Karpas-422 (cell line): ENCODE measurements around the gene CTRL. TPM values are rescaled to one million over a fixed set of nuclear protein-coding genes. Genes with fewer than 3 reads are reported as not detected.

ENCODE experiments used
- DNase-seq: peaks from one replicate; pipeline ENCODE4 v3.0.0-alpha.2; 2015
- H2AFZ ChIP-seq: fragments of 200-600 bp; sonication (generic); 2 replicates; pipeline ENCODE4 v1.6.1; 2014; ENCODE audit warnings: antibody characterized with exemption, low read length, mixed read lengths
- H3K27ac ChIP-seq: fragments of 200-600 bp; sonication (generic); 2 replicates; pipeline ENCODE4 v1.5.1; 2014; ENCODE audit warnings: mild to moderate bottlenecking, low read length, moderate library complexity
- H3K27me3 ChIP-seq: fragments of 200-600 bp; sonication (generic); 2 replicates; pipeline ENCODE4 v1.6.1; 2014; ENCODE audit warnings: low read length, mixed read lengths
- H3K36me3 ChIP-seq: fragments of 200-600 bp; sonication (generic); 2 replicates; pipeline ENCODE4 v1.6.1; 2014; ENCODE audit warnings: low read length, mixed read lengths; ENCODE audit not compliant: insufficient read depth
- H3K4me1 ChIP-seq: fragments of 200-600 bp; sonication (generic); 2 replicates; pipeline ENCODE4 v1.6.1; 2014; ENCODE audit warnings: mild to moderate bottlenecking, low read length, mixed read lengths
- H3K4me2 ChIP-seq: fragments of 200-600 bp; sonication (generic); 2 replicates; pipeline ENCODE4 v1.6.1; 2014; ENCODE audit warnings: low read length, low read depth, mild to moderate bottlenecking; ENCODE audit not compliant: poor library complexity, severe bottlenecking
- H3K4me3 ChIP-seq: fragments of 200-600 bp; sonication (generic); 2 replicates; pipeline ENCODE4 v1.5.1; 2014; ENCODE audit warnings: mild to moderate bottlenecking, antibody characterized with exemption, low read length, mixed read lengths
- H3K79me2 ChIP-seq: fragments of 200-600 bp; sonication (generic); 2 replicates; pipeline ENCODE4 v1.6.1; 2014; ENCODE audit warnings: mild to moderate bottlenecking, low read length, mixed read lengths
- H3K9ac ChIP-seq: fragments of 200-600 bp; sonication (generic); 2 replicates; pipeline ENCODE4 v1.6.0; 2014; ENCODE audit warnings: low read length
- H3K9me2 ChIP-seq: fragments of 200-600 bp; sonication (generic), shearing (Covaris generic); replicated peaks from 2 replicates; pipeline ENCODE4 v1.6.0; 2014; ENCODE audit warnings: mild to moderate bottlenecking, low read length, moderate library complexity; ENCODE audit not compliant: insufficient read depth
- H3K9me3 ChIP-seq: fragments of 300-700, 200-600 bp; sonication (generic); 2 replicates; pipeline ENCODE4 v1.6.1; 2014; ENCODE audit warnings: low read length, mixed read lengths
- H4K20me1 ChIP-seq: fragments of 200-600 bp; sonication (generic); 2 replicates; pipeline ENCODE4 v1.6.1; 2014; ENCODE audit warnings: mild to moderate bottlenecking, antibody characterized with exemption, low read length, low read depth; ENCODE audit not compliant: insufficient read depth
- total RNA-seq: library from RNA; depleted of rRNA; stranded (reverse); fragments of >200 nt; shearing (Covaris generic); gene quantifications from 2 replicates; pipeline ENCODE4 v1.2.3, GENCODE V29; 2014; ENCODE audit warnings: low replicate concordance

Gene CTRL
- total RNA-seq, 1 experiment from 2014 or later: 1.6 TPM

DNA sequence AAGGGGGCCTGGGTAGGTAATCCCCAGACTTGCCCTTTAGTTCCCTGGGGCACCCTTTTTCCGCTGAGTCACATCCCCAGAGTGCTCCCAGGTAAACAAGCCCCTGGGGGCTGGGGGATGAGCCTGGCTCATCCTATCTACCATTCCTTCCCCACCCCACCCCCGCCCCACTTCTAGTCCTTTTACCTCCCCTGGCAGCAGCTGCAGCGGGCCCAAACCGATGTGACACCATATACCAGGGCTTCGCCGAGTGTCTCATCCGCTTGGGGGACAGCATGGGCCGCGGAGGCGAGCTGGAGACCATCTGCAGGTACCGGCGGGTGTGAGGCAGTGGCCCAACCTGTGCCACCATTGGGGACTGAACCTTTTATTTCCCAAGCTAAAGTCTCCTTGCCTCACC is 46.1 kb downstream of the CTRL start:
- Histone ChIP-seq H3K9ac (no peak overlapping the region), H3K36me3 (peaks cover 5% of the 10 kb centered on the region; the same call in 1 of the 2 replicates), H3K9me3 (no peaks in the 10 kb centered on the region), H3K27me3 (no peaks in the 10 kb centered on the region), H2AFZ (no peak overlapping the region), H3K27ac (no peak overlapping the region), H3K4me2 (no peak overlapping the region), H3K4me1 (no peaks in the 10 kb centered on the region), H3K4me3 (no peak overlapping the region), H3K9me2 (no peaks in the 10 kb centered on the region), H4K20me1 (0 out of 2 replicates have a peak, but pooled peaks cover 4% of the 10 kb centered on the region), H3K79me2 (no peaks in the 10 kb centered on the region)
- no peak for DNase-seq

DNA sequence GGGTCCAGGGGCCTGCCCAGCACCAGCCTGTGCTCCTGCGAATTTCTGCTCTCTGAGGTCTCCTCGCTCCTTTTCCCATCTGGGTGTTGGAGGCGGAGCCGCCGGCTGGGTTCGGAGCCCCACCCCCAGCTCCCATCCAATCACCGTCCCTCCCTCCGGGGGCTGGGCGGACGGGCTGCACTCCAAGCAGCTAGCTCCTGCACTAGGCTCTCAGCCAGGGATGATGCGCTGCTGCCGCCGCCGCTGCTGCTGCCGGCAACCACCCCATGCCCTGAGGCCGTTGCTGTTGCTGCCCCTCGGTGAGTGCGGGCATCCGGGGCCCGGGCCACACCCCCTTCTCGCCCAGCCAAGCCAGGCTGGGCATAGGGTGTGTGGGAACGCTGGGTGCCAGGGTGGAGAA is 47.0 kb downstream of the CTRL start, which contains the start of gene NRN1L:
TSS of gene NRN1L (plus strand) at position 202 of the 400 bp plus-strand sequence. CDS start at position 221, 19 bp downstream.
- Histone ChIP-seq H3K27ac (no peak within 1 kb of the TSS), H3K36me3 (peaks cover 5% of the 10 kb centered on the region; the same call in 1 of the 2 replicates), H3K4me2 (no peak within 1 kb of the TSS), H3K4me3 (no peak within 1 kb of the TSS), H4K20me1 (0 out of 2 replicates have a peak, but pooled peaks cover 4% of the 10 kb centered on the region), H2AFZ (no peak within 1 kb of the TSS), H3K9ac (no peak within 1 kb of the TSS), H3K9me2 (no peaks in the 10 kb centered on the region), H3K27me3 (no peaks in the 10 kb centered on the region), H3K4me1 (no peaks in the 10 kb centered on the region), H3K9me3 (no peaks in the 10 kb centered on the region), H3K79me2 (no peaks in the 10 kb centered on the region)
- no peak for DNase-seq

DNA sequence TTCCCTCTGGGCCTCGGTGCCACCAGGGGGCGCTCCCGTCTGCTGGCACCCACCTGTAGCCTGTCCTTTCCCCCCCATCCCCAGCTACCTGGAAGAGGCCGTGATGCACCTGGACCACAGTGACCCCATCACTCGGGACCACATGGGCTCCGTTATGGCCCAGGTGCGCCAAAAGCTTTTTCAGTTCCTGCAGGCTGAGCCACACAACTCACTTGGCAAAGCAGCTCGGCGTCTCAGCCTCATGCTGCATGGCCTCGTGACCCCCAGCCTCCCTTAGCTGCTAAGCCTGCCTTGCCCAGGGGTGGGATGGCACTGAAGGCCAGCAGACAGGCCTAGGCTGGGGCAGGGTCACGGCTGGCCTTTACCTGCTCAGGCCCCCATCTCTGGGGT is 47.8 kb downstream of the CTRL start:
- H3K27me3 ChIP-seq: no peaks in the 10 kb centered on the region
- no peak overlapping the region for H3K9ac ChIP-seq
- no peak overlapping the region for H2AFZ ChIP-seq
- no peaks in the 10 kb centered on the region for H3K9me2 ChIP-seq
- 0 out of 2 replicates have a peak, but pooled peaks cover 4% of the 10 kb centered on the region for H4K20me1 ChIP-seq
- no peak overlapping the region for H3K4me2 ChIP-seq
- H3K9me3 ChIP-seq: no peaks in the 10 kb centered on the region
- H3K4me1 ChIP-seq: no peaks in the 10 kb centered on the region
- H3K36me3 ChIP-seq: peaks cover 5% of the 10 kb centered on the region; the same call in 1 of the 2 replicates
- no peak overlapping the region for H3K4me3 ChIP-seq
- peak; percentile 83 for DNase-seq
- no peaks in the 10 kb centered on the region for H3K79me2 ChIP-seq
- H3K27ac ChIP-seq: no peak overlapping the region

DNA sequence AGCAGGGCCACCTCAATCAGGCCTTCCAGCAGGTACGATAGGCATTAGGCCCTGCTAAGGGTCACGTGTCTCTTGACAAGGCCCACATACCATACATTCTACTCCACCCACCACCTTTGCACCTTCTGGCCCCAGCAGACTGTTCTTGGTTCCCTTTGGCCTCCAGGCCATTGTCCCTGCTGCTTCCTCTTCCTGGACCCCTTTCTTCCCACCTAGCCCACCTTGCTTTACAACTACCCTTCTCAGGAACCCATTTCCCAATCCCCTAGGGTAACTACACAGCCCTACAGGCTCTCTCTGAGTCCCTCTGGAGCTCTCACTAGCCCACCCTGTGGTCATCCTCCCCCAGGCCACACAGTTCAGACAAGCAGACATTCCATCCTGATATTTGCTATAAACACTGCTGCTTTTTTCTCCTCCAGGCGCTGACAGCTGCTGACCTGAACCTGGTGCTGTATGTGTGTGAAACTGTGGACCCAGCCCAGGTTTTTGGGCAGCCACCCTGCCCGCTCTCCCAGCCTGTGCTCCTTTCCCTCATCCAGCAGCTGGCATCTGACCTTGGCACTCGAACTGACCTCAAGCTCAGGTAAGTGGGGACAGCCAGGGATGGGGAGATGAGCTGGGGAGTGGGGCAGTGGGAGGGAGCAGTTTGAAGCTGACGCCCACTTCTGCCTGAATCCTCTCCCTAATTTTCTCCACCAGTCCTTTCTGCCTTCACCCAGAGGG is 48.4 kb downstream of the CTRL start:
- H4K20me1 ChIP-seq: 0 out of 2 replicates have a peak, but pooled peaks cover 4% of the 10 kb centered on the region
- peaks cover 5% of the 10 kb centered on the region; the same call in 1 of the 2 replicates for H3K36me3 ChIP-seq
- no peak overlapping the region for H3K9ac ChIP-seq
- DNase-seq: no peak
- no peaks in the 10 kb centered on the region for H3K9me3 ChIP-seq
- H3K27ac ChIP-seq: no peak overlapping the region
- no peak overlapping the region for H3K4me3 ChIP-seq
- no peaks in the 10 kb centered on the region for H3K9me2 ChIP-seq
- no peak overlapping the region for H3K4me2 ChIP-seq
- H3K4me1 ChIP-seq: no peaks in the 10 kb centered on the region
- H3K79me2 ChIP-seq: no peaks in the 10 kb centered on the region
- H2AFZ ChIP-seq: no peak overlapping the region
- no peaks in the 10 kb centered on the region for H3K27me3 ChIP-seq

DNA sequence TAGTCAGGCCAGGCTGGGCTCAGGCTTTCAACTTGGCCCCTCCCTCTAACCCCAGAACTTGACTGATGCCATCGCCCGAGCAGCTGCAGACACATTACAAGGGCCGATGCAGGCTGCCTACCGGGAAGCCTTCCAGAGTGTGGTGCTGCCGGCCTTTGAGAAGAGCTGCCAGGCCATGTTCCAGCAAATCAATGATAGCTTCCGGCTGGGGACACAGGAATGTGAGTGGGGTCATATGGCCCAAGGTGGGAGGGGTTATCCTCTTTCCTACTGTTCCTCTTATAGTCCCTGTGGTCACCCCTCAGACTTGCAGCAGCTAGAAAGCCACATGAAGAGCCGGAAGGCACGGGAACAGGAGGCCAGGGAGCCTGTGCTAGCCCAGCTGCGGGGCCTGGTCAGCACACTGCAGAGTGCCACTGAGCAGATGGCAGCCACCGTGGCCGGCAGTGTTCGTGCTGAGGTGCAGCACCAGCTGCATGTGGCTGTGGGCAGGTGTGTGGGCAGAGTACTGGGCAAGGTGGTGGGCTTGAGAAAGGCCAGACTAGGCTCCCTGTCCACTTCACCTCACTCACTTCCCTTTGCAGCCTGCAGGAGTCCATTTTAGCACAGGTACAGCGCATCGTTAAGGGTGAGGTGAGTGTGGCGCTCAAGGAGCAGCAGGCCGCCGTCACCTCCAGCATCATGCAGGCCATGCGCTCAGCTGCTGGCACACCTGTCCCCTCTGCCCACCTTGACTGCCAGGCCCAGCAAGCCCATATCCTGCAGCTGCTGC is 49.1 kb downstream of the CTRL start:
- Histone ChIP-seq H3K9me2 (no peaks in the 10 kb centered on the region), H3K27me3 (no peaks in the 10 kb centered on the region), H4K20me1 (0 out of 2 replicates have a peak, but pooled peaks cover 4% of the 10 kb centered on the region), H3K4me3 (no peak overlapping the region), H3K4me2 (no peak overlapping the region), H3K27ac (no peak overlapping the region), H2AFZ (no peak overlapping the region), H3K4me1 (no peaks in the 10 kb centered on the region), H3K9ac (no peak overlapping the region), H3K9me3 (no peaks in the 10 kb centered on the region), H3K36me3 (peaks cover 6% of the 10 kb centered on the region; the same call in 1 of the 2 replicates), H3K79me2 (no peaks in the 10 kb centered on the region)
- DNase-seq: no peak

DNA sequence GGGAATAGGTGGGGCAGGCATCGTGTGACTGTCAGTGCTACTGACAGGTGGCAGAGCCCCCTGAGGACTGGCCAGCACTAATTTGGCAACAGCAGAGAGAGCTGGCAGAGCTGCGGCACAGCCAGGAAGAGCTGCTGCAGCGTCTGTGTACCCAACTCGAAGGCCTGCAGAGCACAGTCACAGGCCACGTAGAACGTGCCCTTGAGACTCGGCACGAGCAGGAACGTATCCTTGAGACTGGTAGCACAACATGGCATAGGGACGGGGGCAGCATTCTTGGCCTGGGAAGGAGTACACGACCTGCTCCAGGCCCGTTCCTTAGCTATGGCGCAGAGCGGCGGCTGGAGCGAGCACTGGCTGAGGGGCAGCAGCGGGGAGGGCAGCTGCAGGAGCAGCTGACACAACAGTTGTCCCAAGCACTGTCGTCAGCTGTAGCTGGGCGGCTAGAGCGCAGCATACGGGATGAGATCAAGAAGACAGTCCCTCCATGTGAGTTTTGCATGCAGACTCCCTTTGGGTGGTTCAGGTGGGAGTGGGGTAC is 50.0 kb downstream of the CTRL start:
- no peaks in the 10 kb centered on the region for H3K4me1 ChIP-seq
- H3K9me2 ChIP-seq: no peaks in the 10 kb centered on the region
- H4K20me1 ChIP-seq: 0 out of 2 replicates have a peak, but pooled peaks cover 4% of the 10 kb centered on the region
- no peak for DNase-seq
- H3K9me3 ChIP-seq: no peaks in the 10 kb centered on the region
- H3K27me3 ChIP-seq: no peaks in the 10 kb centered on the region
- H3K4me2 ChIP-seq: no peak overlapping the region
- H3K9ac ChIP-seq: no peak overlapping the region
- H2AFZ ChIP-seq: no peak overlapping the region
- peaks cover 2% of the 10 kb centered on the region; the same call in 1 of the 2 replicates for H3K79me2 ChIP-seq
- H3K4me3 ChIP-seq: no peak overlapping the region
- H3K36me3 ChIP-seq: peaks cover 14% of the 10 kb centered on the region; the same call in 1 of the 2 replicates
- H3K27ac ChIP-seq: no peak overlapping the region

DNA sequence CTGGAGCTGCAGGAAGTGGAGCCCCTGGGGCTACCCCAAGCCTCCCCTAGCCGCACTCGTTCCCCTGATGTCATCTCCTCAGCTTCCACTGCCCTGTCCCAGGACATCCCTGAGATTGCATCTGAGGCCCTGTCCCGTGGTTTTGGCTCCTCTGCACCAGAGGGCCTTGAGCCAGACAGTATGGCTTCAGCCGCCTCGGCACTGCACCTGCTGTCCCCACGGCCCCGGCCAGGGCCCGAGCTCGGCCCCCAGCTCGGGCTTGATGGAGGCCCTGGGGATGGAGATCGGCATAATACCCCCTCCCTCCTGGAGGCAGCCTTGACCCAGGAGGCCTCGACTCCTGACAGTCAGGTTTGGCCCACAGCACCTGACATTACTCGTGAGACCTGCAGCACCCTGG is 51.1 kb downstream of the CTRL start:
- peaks cover 11% of the 10 kb centered on the region for H3K79me2 ChIP-seq
- no peaks in the 10 kb centered on the region for H3K4me1 ChIP-seq
- no peak overlapping the region for H3K4me3 ChIP-seq
- no peak overlapping the region for H2AFZ ChIP-seq
- peaks cover 21% of the 10 kb centered on the region; the same call in 1 of the 2 replicates for H3K36me3 ChIP-seq
- DNase-seq: no peak
- H3K9ac ChIP-seq: no peak overlapping the region
- no peaks in the 10 kb centered on the region for H3K9me3 ChIP-seq
- H4K20me1 ChIP-seq: peaks cover 11% of the 10 kb centered on the region; the same call in 1 of the 2 replicates
- H3K27ac ChIP-seq: no peak overlapping the region
- no peak overlapping the region for H3K4me2 ChIP-seq
- H3K9me2 ChIP-seq: no peaks in the 10 kb centered on the region
- no peaks in the 10 kb centered on the region for H3K27me3 ChIP-seq

DNA sequence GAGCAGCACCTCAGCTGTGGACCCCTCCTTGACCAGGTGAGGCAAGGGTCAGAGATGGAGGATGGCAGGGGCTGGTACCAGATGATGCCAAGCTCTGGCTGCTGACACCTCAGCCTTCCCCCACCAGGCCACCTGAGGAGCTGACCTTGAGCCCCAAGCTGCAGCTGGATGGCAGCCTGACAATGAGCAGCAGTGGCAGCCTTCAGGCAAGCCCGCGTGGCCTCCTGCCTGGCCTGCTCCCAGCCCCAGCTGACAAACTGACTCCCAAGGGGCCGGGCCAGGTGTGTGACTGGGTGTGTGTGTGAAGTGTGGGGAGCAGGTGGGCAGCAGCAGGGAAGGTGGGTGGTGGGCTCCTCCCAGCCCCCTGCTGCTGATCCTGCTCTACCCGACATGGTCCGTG is 51.7 kb downstream of the CTRL start:
- H3K79me2 ChIP-seq: peaks cover 18% of the 10 kb centered on the region
- H3K4me3 ChIP-seq: no peak overlapping the region
- peaks cover 3% of the 10 kb centered on the region; the same call in 1 of the 2 replicates for H3K4me1 ChIP-seq
- H3K36me3 ChIP-seq: peaks cover 21% of the 10 kb centered on the region; the same call in 1 of the 2 replicates
- H2AFZ ChIP-seq: no peak overlapping the region
- no peaks in the 10 kb centered on the region for H3K9me2 ChIP-seq
- H3K4me2 ChIP-seq: no peak overlapping the region
- H3K9me3 ChIP-seq: no peaks in the 10 kb centered on the region
- no peaks in the 10 kb centered on the region for H3K27me3 ChIP-seq
- H4K20me1 ChIP-seq: peaks cover 11% of the 10 kb centered on the region; the same call in 1 of the 2 replicates
- H3K9ac ChIP-seq: no peak overlapping the region
- no peak overlapping the region for H3K27ac ChIP-seq
- no peak for DNase-seq
